ENCODE results near the gene CNTNAP5. TPM values are rescaled to one million over a fixed set of nuclear protein-coding genes. Genes with fewer than 3 reads are reported as not detected.

Gene CNTNAP5
- total RNA-seq, 1 donor from 2014 or later: not detected

- DNase-seq (ENCODE audit: extremely low read depth, low read depth, low spot score): no peak
These were observed 738.5 kb downstream of the CNTNAP5 start for GRCh38 chr2:124763611-124764010.

- no peak for DNase-seq (ENCODE audit: extremely low read depth, low read depth, low spot score)
These were observed 749.7 kb downstream of the CNTNAP5 start for GRCh38 chr2:124774781-124775180.

- DNase-seq (ENCODE audit: extremely low read depth, low read depth, low spot score): no peak
These were observed 751.2 kb downstream of the CNTNAP5 start for GRCh38 chr2:124776332-124776731.

- no peak for DNase-seq (ENCODE audit: extremely low read depth, low read depth, low spot score)
These were observed 753.0 kb downstream of the CNTNAP5 start for GRCh38 chr2:124778076-124778475.

GRCh38 chr2:124796647-124797046, 771.6 kb downstream of the CNTNAP5 start:
- no peak for DNase-seq (ENCODE audit: extremely low read depth, low read depth, low spot score)

- no peak for DNase-seq (ENCODE audit: extremely low read depth, low read depth, low spot score)
These were observed 772.0 kb downstream of the CNTNAP5 start for GRCh38 chr2:124797049-124797448.

- no peak for DNase-seq (ENCODE audit: extremely low read depth, low read depth, low spot score)
These were observed 773.5 kb downstream of the CNTNAP5 start for GRCh38 chr2:124798551-124798950.

GRCh38 chr2:124804014-124804940, 779.2 kb downstream of the CNTNAP5 start:
- no peak for DNase-seq (ENCODE audit: extremely low read depth, low read depth, low spot score)

GRCh38 chr2:124805060-124805459, 780.0 kb downstream of the CNTNAP5 start:
- no peak for DNase-seq (ENCODE audit: extremely low read depth, low read depth, low spot score)

GRCh38 chr2:124810132-124810531, 785.0 kb downstream of the CNTNAP5 start:
- no peak for DNase-seq (ENCODE audit: extremely low read depth, low read depth, low spot score)

- no peak for DNase-seq (ENCODE audit: extremely low read depth, low read depth, low spot score)
These were observed 790.1 kb downstream of the CNTNAP5 start for GRCh38 chr2:124814968-124815745.

- no peak for DNase-seq (ENCODE audit: extremely low read depth, low read depth, low spot score)
These were observed 790.9 kb downstream of the CNTNAP5 start for GRCh38 chr2:124816007-124816406.

- DNase-seq (ENCODE audit: extremely low read depth, low read depth, low spot score): no peak
These were observed 797.4 kb downstream of the CNTNAP5 start for GRCh38 chr2:124822516-124822915.

GRCh38 chr2:124824441-124824840, 799.4 kb downstream of the CNTNAP5 start:
- DNase-seq (ENCODE audit: extremely low read depth, low read depth, low spot score): no peak

- DNase-seq (ENCODE audit: extremely low read depth, low read depth, low spot score): no peak
These were observed 807.4 kb downstream of the CNTNAP5 start for GRCh38 chr2:124832521-124832920.

- no peak for DNase-seq (ENCODE audit: extremely low read depth, low read depth, low spot score)
These were observed 809.2 kb downstream of the CNTNAP5 start for GRCh38 chr2:124834331-124834730.

- no peak for DNase-seq (ENCODE audit: extremely low read depth, low read depth, low spot score)
These were observed 810.2 kb downstream of the CNTNAP5 start for GRCh38 chr2:124835331-124835730.

GRCh38 chr2:124836416-124836815, 811.3 kb downstream of the CNTNAP5 start:
- no peak for DNase-seq (ENCODE audit: extremely low read depth, low read depth, low spot score)

- no peak for DNase-seq (ENCODE audit: extremely low read depth, low read depth, low spot score)
These were observed 812.4 kb downstream of the CNTNAP5 start for GRCh38 chr2:124837496-124837895.

- no peak for DNase-seq (ENCODE audit: extremely low read depth, low read depth, low spot score)
These were observed 813.3 kb downstream of the CNTNAP5 start for GRCh38 chr2:124838406-124838805.

GRCh38 chr2:124867247-124867646, 842.2 kb downstream of the CNTNAP5 start:
- no peak for DNase-seq (ENCODE audit: extremely low read depth, low read depth, low spot score)

GRCh38 chr2:124874219-124874618, 849.1 kb downstream of the CNTNAP5 start:
- no peak for DNase-seq (ENCODE audit: extremely low read depth, low read depth, low spot score)
